ENCODE results near the gene PPA2.
"Not testable (repeated sequence)": the region's sequence is repeated elsewhere in the genome, so short reads cannot be mapped to it uniquely, and the experiment has no call there.

Gene PPA2

GRCh38 chr4:105460306-105460705, 13.6 kb downstream of the PPA2 start:
- Histone ChIP-seq H3K4me3 (ENCODE audit: low read length in 2 of 2) (no peak overlapping the region), H3K9me3 (ENCODE audit: control insufficient read depth in 2 of 2, low read length in 2 of 2) (no peaks in the 10 kb centered on the region), H3K9ac (ENCODE audit: low read length in 2 of 2) (no peak overlapping the region), H3K27ac (ENCODE audit: low read length) (no peak overlapping the region), H3K36me3 (ENCODE audit: control insufficient read depth in 2 of 2, insufficient read depth in 2 of 2, low read length in 2 of 2) (no peaks in the 10 kb centered on the region), H3K27me3 (ENCODE audit: control insufficient read depth in 1 of 2, insufficient read depth in 2 of 2, low read length in 2 of 2) (no peaks in the 10 kb centered on the region), H3K4me1 (ENCODE audit: control insufficient read depth, insufficient read depth, low read length) (no peaks in the 10 kb centered on the region)

- not testable (repeated sequence) for H3K27ac ChIP-seq (ENCODE audit: low read length); H3K4me1 ChIP-seq (ENCODE audit: control insufficient read depth, insufficient read depth, low read length); H3K27me3 ChIP-seq (ENCODE audit: control insufficient read depth in 1 of 2, insufficient read depth in 2 of 2, low read length in 2 of 2); H3K4me3 ChIP-seq (ENCODE audit: low read length in 2 of 2); H3K36me3 ChIP-seq (ENCODE audit: control insufficient read depth in 2 of 2, insufficient read depth in 2 of 2, low read length in 2 of 2); H3K9me3 ChIP-seq (ENCODE audit: control insufficient read depth in 2 of 2, low read length in 2 of 2); H3K9ac ChIP-seq (ENCODE audit: low read length in 2 of 2)
Measured at GRCh38 chr4:105458541-105458940, 15.3 kb downstream of the PPA2 start.

- no peak overlapping the region for H3K27ac ChIP-seq (ENCODE audit: low read length)
- H3K4me3 ChIP-seq (ENCODE audit: low read length in 2 of 2): no peak overlapping the region
- no peak overlapping the region for H3K9ac ChIP-seq (ENCODE audit: low read length in 2 of 2)
- peaks cover 0 to 4% of the 10 kb centered on the region in 2 donors for H3K36me3 ChIP-seq (ENCODE audit: control insufficient read depth in 2 of 2, insufficient read depth in 2 of 2, low read length in 2 of 2)
- no peaks in the 10 kb centered on the region for H3K9me3 ChIP-seq (ENCODE audit: control insufficient read depth in 2 of 2, low read length in 2 of 2)
- H3K27me3 ChIP-seq (ENCODE audit: control insufficient read depth in 1 of 2, insufficient read depth in 2 of 2, low read length in 2 of 2): no peaks in the 10 kb centered on the region
- H3K4me1 ChIP-seq (ENCODE audit: control insufficient read depth, insufficient read depth, low read length): no peaks in the 10 kb centered on the region
Measured at GRCh38 chr4:105458001-105458400, 15.9 kb downstream of the PPA2 start.

- H3K9ac ChIP-seq (ENCODE audit: low read length in 2 of 2): no peak overlapping the region
- no peak overlapping the region for H3K4me3 ChIP-seq (ENCODE audit: low read length in 2 of 2)
- no peaks in the 10 kb centered on the region for H3K9me3 ChIP-seq (ENCODE audit: control insufficient read depth in 2 of 2, low read length in 2 of 2)
- H3K27ac ChIP-seq (ENCODE audit: low read length): no peak overlapping the region
- H3K4me1 ChIP-seq (ENCODE audit: control insufficient read depth, insufficient read depth, low read length): no peaks in the 10 kb centered on the region
- H3K27me3 ChIP-seq (ENCODE audit: control insufficient read depth in 1 of 2, insufficient read depth in 2 of 2, low read length in 2 of 2): no peaks in the 10 kb centered on the region
- peaks cover 0 to 11% of the 10 kb centered on the region in 2 donors for H3K36me3 ChIP-seq (ENCODE audit: control insufficient read depth in 2 of 2, insufficient read depth in 2 of 2, low read length in 2 of 2)
Measured at GRCh38 chr4:105455998-105456397, 17.9 kb downstream of the PPA2 start.

- Histone ChIP-seq H3K36me3 (ENCODE audit: control insufficient read depth in 2 of 2, insufficient read depth in 2 of 2, low read length in 2 of 2) (peaks cover 0 to 11% of the 10 kb centered on the region in 2 donors), H3K9ac (ENCODE audit: low read length in 2 of 2) (no peak overlapping the region), H3K27ac (ENCODE audit: low read length) (no peak overlapping the region), H3K9me3 (ENCODE audit: control insufficient read depth in 2 of 2, low read length in 2 of 2) (no peaks in the 10 kb centered on the region), H3K27me3 (ENCODE audit: control insufficient read depth in 1 of 2, insufficient read depth in 2 of 2, low read length in 2 of 2) (no peaks in the 10 kb centered on the region), H3K4me1 (ENCODE audit: control insufficient read depth, insufficient read depth, low read length) (no peaks in the 10 kb centered on the region), H3K4me3 (ENCODE audit: low read length in 2 of 2) (no peak overlapping the region)
Measured at GRCh38 chr4:105455182-105455581, 18.7 kb downstream of the PPA2 start.

GRCh38 chr4:105453550-105454205, 20.2 kb downstream of the PPA2 start:
- H3K9ac ChIP-seq (ENCODE audit: low read length in 2 of 2): no peak overlapping the region
- peaks cover 0 to 11% of the 10 kb centered on the region in 2 donors for H3K36me3 ChIP-seq (ENCODE audit: control insufficient read depth in 2 of 2, insufficient read depth in 2 of 2, low read length in 2 of 2)
- no peak overlapping the region for H3K4me3 ChIP-seq (ENCODE audit: low read length in 2 of 2)
- no peaks in the 10 kb centered on the region for H3K4me1 ChIP-seq (ENCODE audit: control insufficient read depth, insufficient read depth, low read length)
- H3K27me3 ChIP-seq (ENCODE audit: control insufficient read depth in 1 of 2, insufficient read depth in 2 of 2, low read length in 2 of 2): no peaks in the 10 kb centered on the region
- no peak overlapping the region for H3K27ac ChIP-seq (ENCODE audit: low read length)
- no peaks in the 10 kb centered on the region for H3K9me3 ChIP-seq (ENCODE audit: control insufficient read depth in 2 of 2, low read length in 2 of 2)

- Histone ChIP-seq H3K36me3 (ENCODE audit: control insufficient read depth in 2 of 2, insufficient read depth in 2 of 2, low read length in 2 of 2) (peaks cover 0 to 15% of the 10 kb centered on the region in 2 donors), H3K27ac (ENCODE audit: low read length) (no peak overlapping the region)
Measured at GRCh38 chr4:105451346-105451745, 22.5 kb downstream of the PPA2 start.

GRCh38 chr4:105440890-105441289, 33.0 kb downstream of the PPA2 start:
- no peaks in the 10 kb centered on the region for H3K9me3 ChIP-seq (ENCODE audit: control insufficient read depth in 2 of 2, low read length in 2 of 2)
- H3K36me3 ChIP-seq (ENCODE audit: control insufficient read depth in 2 of 2, insufficient read depth in 2 of 2, low read length in 2 of 2): peaks cover 3 to 30% of the 10 kb centered on the region in 2 donors
- no peaks in the 10 kb centered on the region for H3K4me1 ChIP-seq (ENCODE audit: control insufficient read depth, insufficient read depth, low read length)
- no peaks in the 10 kb centered on the region for H3K27me3 ChIP-seq (ENCODE audit: control insufficient read depth in 1 of 2, insufficient read depth in 2 of 2, low read length in 2 of 2)
- H3K4me3 ChIP-seq (ENCODE audit: low read length in 2 of 2): no peak overlapping the region
- no peak overlapping the region for H3K27ac ChIP-seq (ENCODE audit: low read length)
- H3K9ac ChIP-seq (ENCODE audit: low read length in 2 of 2): no peak overlapping the region

More at GRCh38 chr4:105451346-105451745, 22.5 kb downstream of the PPA2 start:
- Histone ChIP-seq H3K9me3 (ENCODE audit: control insufficient read depth in 2 of 2, low read length in 2 of 2) (no peaks in the 10 kb centered on the region), H3K4me1 (ENCODE audit: control insufficient read depth, insufficient read depth, low read length) (no peaks in the 10 kb centered on the region), H3K27me3 (ENCODE audit: control insufficient read depth in 1 of 2, insufficient read depth in 2 of 2, low read length in 2 of 2) (no peaks in the 10 kb centered on the region), H3K4me3 (ENCODE audit: low read length in 2 of 2) (no peak overlapping the region), H3K9ac (ENCODE audit: low read length in 2 of 2) (no peak overlapping the region)

- no peak overlapping the region for H3K9ac ChIP-seq (ENCODE audit: low read length in 2 of 2)
- H3K27ac ChIP-seq (ENCODE audit: low read length): no peak overlapping the region
- peaks cover 9 to 28% of the 10 kb centered on the region in 2 donors for H3K36me3 ChIP-seq (ENCODE audit: control insufficient read depth in 2 of 2, insufficient read depth in 2 of 2, low read length in 2 of 2)
- H3K4me1 ChIP-seq (ENCODE audit: control insufficient read depth, insufficient read depth, low read length): no peaks in the 10 kb centered on the region
- no peaks in the 10 kb centered on the region for H3K9me3 ChIP-seq (ENCODE audit: control insufficient read depth in 2 of 2, low read length in 2 of 2)
- H3K27me3 ChIP-seq (ENCODE audit: control insufficient read depth in 1 of 2, insufficient read depth in 2 of 2, low read length in 2 of 2): no peaks in the 10 kb centered on the region
- H3K4me3 ChIP-seq (ENCODE audit: low read length in 2 of 2): no peak overlapping the region
Measured at GRCh38 chr4:105437637-105438036, 36.2 kb downstream of the PPA2 start.

GRCh38 chr4:105436414-105436813, 37.4 kb downstream of the PPA2 start:
- H3K9me3 ChIP-seq (ENCODE audit: control insufficient read depth in 2 of 2, low read length in 2 of 2): no peaks in the 10 kb centered on the region
- H3K9ac ChIP-seq (ENCODE audit: low read length in 2 of 2): no peak overlapping the region
- peaks cover 13 to 19% of the 10 kb centered on the region in 2 donors for H3K36me3 ChIP-seq (ENCODE audit: control insufficient read depth in 2 of 2, insufficient read depth in 2 of 2, low read length in 2 of 2)
- no peak overlapping the region for H3K27ac ChIP-seq (ENCODE audit: low read length)
- no peaks in the 10 kb centered on the region for H3K4me1 ChIP-seq (ENCODE audit: control insufficient read depth, insufficient read depth, low read length)
- no peaks in the 10 kb centered on the region for H3K27me3 ChIP-seq (ENCODE audit: control insufficient read depth in 1 of 2, insufficient read depth in 2 of 2, low read length in 2 of 2)
- H3K4me3 ChIP-seq (ENCODE audit: low read length in 2 of 2): no peak overlapping the region

- no peaks in the 10 kb centered on the region for H3K9me3 ChIP-seq (ENCODE audit: control insufficient read depth in 2 of 2, low read length in 2 of 2)
- H3K36me3 ChIP-seq (ENCODE audit: control insufficient read depth in 2 of 2, insufficient read depth in 2 of 2, low read length in 2 of 2): peaks cover 13 to 22% of the 10 kb centered on the region in 2 donors
- no peak overlapping the region for H3K4me3 ChIP-seq (ENCODE audit: low read length in 2 of 2)
- no peaks in the 10 kb centered on the region for H3K4me1 ChIP-seq (ENCODE audit: control insufficient read depth, insufficient read depth, low read length)
- no peak overlapping the region for H3K27ac ChIP-seq (ENCODE audit: low read length)
- no peaks in the 10 kb centered on the region for H3K27me3 ChIP-seq (ENCODE audit: control insufficient read depth in 1 of 2, insufficient read depth in 2 of 2, low read length in 2 of 2)
- no peak overlapping the region for H3K9ac ChIP-seq (ENCODE audit: low read length in 2 of 2)
Measured at GRCh38 chr4:105434940-105435339, 38.9 kb downstream of the PPA2 start.

Data from stomach smooth muscle (tissue), 2 donors.